ENCODE results near the gene EN1. TPM values are rescaled to one million over a fixed set of nuclear protein-coding genes. Genes with fewer than 3 reads are reported as not detected.

Gene EN1
- total RNA-seq, 1 donor from 2014 or later = not detected

DNA sequence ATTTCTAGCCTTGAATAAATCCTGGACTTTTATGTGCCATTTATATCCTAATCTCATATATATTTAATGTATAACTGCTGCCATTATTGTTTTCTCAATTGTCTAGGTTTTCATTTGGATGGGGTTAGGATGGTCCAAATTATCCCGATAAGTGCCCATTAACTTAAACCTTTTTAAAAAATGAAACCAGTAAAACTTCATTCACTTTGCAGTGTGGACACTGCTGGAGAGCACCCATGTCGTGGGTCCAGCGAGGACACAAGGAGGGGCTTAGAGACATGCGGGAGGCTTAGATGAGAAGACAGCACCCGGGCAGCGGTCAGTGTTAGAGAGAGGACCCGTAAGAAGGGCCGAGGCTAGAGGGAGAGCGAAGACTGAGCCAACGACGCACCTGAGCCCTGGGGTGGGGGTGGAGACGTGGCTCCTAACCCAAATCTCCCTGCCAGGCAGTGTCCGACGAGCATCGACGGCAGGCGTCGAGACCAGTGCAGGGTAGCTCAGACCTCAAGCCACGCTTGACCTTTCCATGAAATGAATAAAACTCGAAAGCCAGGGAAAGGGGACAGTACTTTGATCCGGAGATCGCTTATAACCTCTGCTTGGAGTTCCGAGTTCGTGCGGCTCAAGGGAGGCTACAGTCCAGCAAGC is 9.0 kb upstream of the EN1 start:
- intact Hi-C loops (cut with micrococcal nuclease) = loop anchor here (10.0 kb wide), 1 partner anchor 812 kb away; no protein-coding TSS in a partner anchor
- Histone ChIP-seq H3K4me3 (no peak overlapping the region), H3K27ac (replicated peaks) (no peak overlapping the region), H3K36me3 (no peaks in the 10 kb centered on the region), H3K4me1 (peaks cover 55% of the 10 kb centered on the region), H3K9me3 (replicated peaks) (no peaks in the 10 kb centered on the region), H3K27me3 (ENCODE audit: low read depth) (peaks cover 100% of the 10 kb centered on the region)
- TF ChIP-seq, protein P1, sequence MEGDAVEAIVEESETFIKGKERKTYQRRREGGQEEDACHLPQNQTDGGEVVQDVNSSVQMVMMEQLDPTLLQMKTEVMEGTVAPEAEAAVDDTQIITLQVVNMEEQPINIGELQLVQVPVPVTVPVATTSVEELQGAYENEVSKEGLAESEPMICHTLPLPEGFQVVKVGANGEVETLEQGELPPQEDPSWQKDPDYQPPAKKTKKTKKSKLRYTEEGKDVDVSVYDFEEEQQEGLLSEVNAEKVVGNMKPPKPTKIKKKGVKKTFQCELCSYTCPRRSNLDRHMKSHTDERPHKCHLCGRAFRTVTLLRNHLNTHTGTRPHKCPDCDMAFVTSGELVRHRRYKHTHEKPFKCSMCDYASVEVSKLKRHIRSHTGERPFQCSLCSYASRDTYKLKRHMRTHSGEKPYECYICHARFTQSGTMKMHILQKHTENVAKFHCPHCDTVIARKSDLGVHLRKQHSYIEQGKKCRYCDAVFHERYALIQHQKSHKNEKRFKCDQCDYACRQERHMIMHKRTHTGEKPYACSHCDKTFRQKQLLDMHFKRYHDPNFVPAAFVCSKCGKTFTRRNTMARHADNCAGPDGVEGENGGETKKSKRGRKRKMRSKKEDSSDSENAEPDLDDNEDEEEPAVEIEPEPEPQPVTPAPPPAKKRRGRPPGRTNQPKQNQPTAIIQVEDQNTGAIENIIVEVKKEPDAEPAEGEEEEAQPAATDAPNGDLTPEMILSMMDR (IDR thresholded peaks at IDR 0.05; ENCODE audit: borderline replicate concordance) = no peak
- DNase-seq = no peak

DNA sequence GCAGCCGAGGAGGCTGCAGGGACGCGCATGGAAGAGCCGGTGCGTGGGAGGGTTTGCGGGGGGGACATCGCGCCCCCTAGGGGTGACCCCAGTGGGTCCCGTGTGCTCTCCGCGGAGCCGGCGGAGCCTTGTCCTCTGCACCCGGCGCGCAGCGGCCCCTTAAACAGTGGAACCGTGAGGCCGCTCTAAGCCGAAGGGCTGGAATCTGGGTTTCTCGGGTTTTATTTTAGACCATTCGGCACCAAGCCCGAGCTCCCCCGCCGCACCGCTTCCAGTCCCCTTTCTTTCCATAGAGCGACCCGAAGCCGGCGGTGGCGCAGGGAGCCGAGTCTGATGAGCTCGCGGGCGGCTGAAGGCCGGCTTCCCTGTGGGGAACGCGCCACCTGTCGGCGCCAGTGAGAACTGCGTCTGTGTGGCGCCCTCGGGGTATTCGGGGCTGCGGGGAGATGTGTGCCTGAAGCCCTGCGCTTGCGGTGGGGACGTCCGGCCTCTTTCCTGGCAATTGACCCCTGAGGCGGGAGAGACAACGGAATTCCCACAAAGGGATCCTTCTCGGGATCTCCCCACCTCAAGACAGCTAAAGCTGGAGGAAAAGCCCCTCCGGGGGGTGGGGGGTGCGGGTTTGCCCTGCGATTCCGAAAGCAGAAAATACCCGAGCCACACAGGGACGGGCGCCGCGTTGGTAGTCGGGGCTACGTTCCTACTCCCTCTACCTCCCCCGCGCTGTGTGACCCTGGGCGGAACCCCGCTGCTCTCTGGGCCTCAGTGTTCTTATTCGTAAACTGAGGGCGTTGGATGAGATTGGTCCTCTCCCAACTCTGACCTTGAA is 8.2 kb upstream of the EN1 start:
- H3K36me3 ChIP-seq = no peaks in the 10 kb centered on the region
- peaks cover 100% of the 10 kb centered on the region for H3K27me3 ChIP-seq (ENCODE audit: low read depth)
- H3K9me3 ChIP-seq (replicated peaks) = no peaks in the 10 kb centered on the region
- TF ChIP-seq, protein P1 (IDR thresholded peaks at IDR 0.05; ENCODE audit: borderline replicate concordance) = no peak
- intact Hi-C loops (cut with micrococcal nuclease) = loop anchor here (10.0 kb wide), 1 partner anchor 811 kb away; no protein-coding TSS in a partner anchor
- DNase-seq = peak; percentile 71
- H3K4me3 ChIP-seq = peak overlapping the region; percentile 50
- H3K4me1 ChIP-seq = peaks cover 55% of the 10 kb centered on the region
- no peak overlapping the region for H3K27ac ChIP-seq (replicated peaks)

DNA sequence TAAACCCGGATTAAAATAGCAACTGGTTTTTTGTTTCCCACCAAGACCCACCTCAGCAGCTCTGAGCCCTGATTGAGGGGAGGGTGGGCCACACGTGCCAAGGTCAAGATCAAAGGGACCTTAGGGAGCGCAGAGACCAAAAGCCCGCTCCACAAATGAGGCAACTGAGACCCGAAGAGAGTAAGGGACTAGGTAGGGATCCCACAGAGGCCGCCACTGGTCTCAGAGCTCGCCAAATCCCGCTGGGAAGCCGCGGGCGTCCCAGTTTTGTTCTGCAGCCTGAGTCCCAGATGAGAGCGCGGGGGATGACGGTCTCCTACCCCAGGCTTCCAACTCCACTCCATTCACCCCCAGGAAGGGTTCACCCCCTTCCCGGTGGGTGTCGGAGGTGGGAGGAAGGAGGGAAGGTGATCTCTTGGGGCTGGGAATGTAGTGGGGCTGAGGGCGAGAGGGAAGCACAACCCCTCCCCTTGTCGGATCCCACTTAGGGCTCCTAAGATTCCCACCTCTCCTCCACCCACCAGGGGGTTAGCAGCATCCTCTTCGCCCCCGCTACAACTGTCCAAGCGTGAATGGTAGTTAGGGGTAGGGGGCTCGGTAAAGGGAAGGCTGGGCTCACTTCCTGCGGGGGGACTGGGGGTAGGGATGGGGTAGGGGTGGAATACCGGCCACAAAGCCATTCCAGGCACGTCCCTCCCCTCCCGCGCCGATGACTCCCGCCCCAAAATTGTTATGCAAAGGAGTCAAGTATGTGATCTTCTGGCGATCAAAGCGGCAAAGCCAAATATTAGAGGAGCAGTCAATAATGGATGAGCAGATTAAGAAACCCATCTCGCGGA is 7.3 kb upstream of the EN1 start:
- no peak for DNase-seq
- peaks cover 55% of the 10 kb centered on the region for H3K4me1 ChIP-seq
- H3K27me3 ChIP-seq (ENCODE audit: low read depth) = peaks cover 100% of the 10 kb centered on the region
- H3K36me3 ChIP-seq = no peaks in the 10 kb centered on the region
- peak overlapping the region; percentile 50 for H3K4me3 ChIP-seq
- no peak overlapping the region for H3K27ac ChIP-seq (replicated peaks)
- no peaks in the 10 kb centered on the region for H3K9me3 ChIP-seq (replicated peaks)
- intact Hi-C loops (cut with micrococcal nuclease) = loop anchor here (5.0 to 10.0 kb wide), 2 partner anchors 632 to 810 kb away; no protein-coding TSS in a partner anchor
- TF ChIP-seq, protein P1 (IDR thresholded peaks at IDR 0.05; ENCODE audit: borderline replicate concordance) = no peak

DNA sequence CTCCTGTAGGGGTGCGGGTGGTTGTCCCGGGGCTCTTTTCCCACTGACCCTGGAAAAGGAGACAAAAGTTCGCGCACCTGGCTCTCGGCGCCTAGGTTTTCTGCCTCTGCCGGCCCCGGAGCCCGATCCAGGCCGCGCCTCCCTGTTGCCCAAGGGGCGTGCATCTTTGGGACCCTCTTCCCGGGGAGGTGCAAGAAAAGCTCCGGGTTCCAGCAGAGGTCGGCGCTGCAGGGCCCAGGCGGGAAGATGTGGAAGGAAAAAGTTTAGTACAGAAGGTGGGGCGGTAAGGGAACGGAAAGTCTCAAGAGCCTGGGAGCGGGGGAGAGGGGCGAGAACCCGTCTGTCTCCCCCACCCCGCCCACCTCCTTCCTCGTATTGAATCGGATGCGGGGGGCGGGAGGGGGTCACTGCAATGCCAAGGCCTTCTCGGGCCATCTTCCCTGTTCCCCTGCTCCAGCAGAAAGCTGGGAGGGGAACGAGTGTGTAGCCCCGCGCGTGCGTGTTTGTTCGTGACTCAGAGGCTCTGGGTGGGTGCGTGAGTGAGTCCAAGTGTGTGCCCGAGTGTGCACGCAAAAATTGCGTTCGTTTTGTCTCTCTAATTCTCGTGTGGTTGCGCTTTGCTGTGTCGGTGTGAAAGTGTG is 6.3 kb upstream of the EN1 start:
- TF ChIP-seq, protein P1 (IDR thresholded peaks at IDR 0.05; ENCODE audit: borderline replicate concordance) = no peak
- Histone ChIP-seq H3K4me3 (no peak overlapping the region), H3K9me3 (replicated peaks) (no peaks in the 10 kb centered on the region), H3K4me1 (peaks cover 54% of the 10 kb centered on the region), H3K27ac (replicated peaks) (no peak overlapping the region), H3K36me3 (no peaks in the 10 kb centered on the region), H3K27me3 (ENCODE audit: low read depth) (peaks cover 100% of the 10 kb centered on the region)
- no peak for DNase-seq
- intact Hi-C loops (cut with micrococcal nuclease) = loop anchor here (5.0 to 10.0 kb wide), 2 partner anchors 631 to 809 kb away; no protein-coding TSS in a partner anchor
